AG04450 (cell line): Measurements from ENCODE around the gene KLHL7. TPM values are rescaled to one million over a fixed set of nuclear protein-coding genes. Genes with fewer than 3 reads are reported as not detected.

Source experiments
- CTCF ChIA-PET: fragments of 300-600, 350-600 bp; formaldehyde crosslinking; extraction: SDS; loops from one replicate; lab custom pipeline; 2022; ENCODE audit warnings: antibody characterized with exemption, inconsistent platforms; lab: Charles Lee
- POLR2A ChIA-PET: fragments of 350-600 bp; formaldehyde crosslinking; extraction: SDS; loops from one replicate; lab custom pipeline; 2021; ENCODE audit warnings: antibody characterized with exemption, inconsistent platforms; lab: Yijun Ruan, JAX
- DNase-seq: peaks from one replicate; pipeline ENCODE4 v3.0.0-alpha.2; 2011; ENCODE audit warnings: low read depth, low spot score
- H3K27ac ChIP-seq: one replicate; pipeline ENCODE4 v1.5.1; 2012; ENCODE audit warnings: low read depth, low read length, control low read depth
- H3K27me3 ChIP-seq: one replicate; pipeline ENCODE4 v1.6.0; 2012; ENCODE audit warnings: low read length; ENCODE audit not compliant: control insufficient read depth, insufficient read depth
- H3K4me3 ChIP-seq: 2 replicates; pipeline ENCODE4 v1.5.1; 2011; ENCODE audit warnings: mild to moderate bottlenecking, low read depth, low read length, control low read depth
- H3K9me3 ChIP-seq: 2 replicates; pipeline ENCODE4 v1.5.1; 2012; ENCODE audit warnings: low read length; ENCODE audit not compliant: control insufficient read depth, insufficient read depth
- CTCF ChIP-seq: IDR thresholded peaks from 2 replicates; pipeline ENCODE4 v1.5.1; 2011; ENCODE audit warnings: low read depth, low read length, control low read depth, inconsistent platforms
- polyA plus RNA-seq: library from polyadenylated mRNA; depleted of rRNA; stranded (reverse); fragments of >200 nt; gene quantifications from 2 replicates; pipeline ENCODE4 v1.2.3, GENCODE V29; 2011

Gene KLHL7
- polyA plus RNA-seq, 1 experiment, result 53.7 TPM

- no peak overlapping the region for H3K27ac ChIP-seq
- DNase-seq, result no peak
- TF ChIP-seq CTCF, result no peak
- POLR2A ChIA-PET, result no interaction called here
- CTCF ChIA-PET, result no interaction called here
- no peaks in the 10 kb centered on the region for H3K27me3 ChIP-seq
- H3K9me3 ChIP-seq, result peaks cover 4% of the 10 kb centered on the region; the same call in 1 of the 2 replicates
- no peak overlapping the region for H3K4me3 ChIP-seq
Measured at GRCh38 chr7:23207884-23208283, 102.3 kb downstream of the KLHL7 start.

GRCh38 chr7:23208316-23208715, 102.7 kb downstream of the KLHL7 start:
- no peak overlapping the region for H3K4me3 ChIP-seq
- H3K27ac ChIP-seq, result no peak overlapping the region
- ChIA-PET CTCF (no interaction called here), POLR2A (no interaction called here)
- no peak for TF ChIP-seq CTCF
- H3K27me3 ChIP-seq, result no peaks in the 10 kb centered on the region
- DNase-seq, result no peak
- H3K9me3 ChIP-seq, result peaks cover 4% of the 10 kb centered on the region; the same call in 1 of the 2 replicates

- Histone ChIP-seq H3K4me3 (no peak overlapping the region), H3K27ac (no peak overlapping the region), H3K9me3 (peaks cover 4% of the 10 kb centered on the region; the same call in 1 of the 2 replicates), H3K27me3 (peaks cover 2% of the 10 kb centered on the region)
- POLR2A ChIA-PET, result no interaction called here
- DNase-seq, result no peak
- no peak for TF ChIP-seq CTCF
- CTCF ChIA-PET, result interaction anchor here (0.5 kb wide), 1 partner anchor 52 kb away, joined by 3 read pairs; no protein-coding TSS in a partner anchor
Measured at GRCh38 chr7:23210506-23210905, 104.9 kb downstream of the KLHL7 start.

GRCh38 chr7:23211589-23211988, 106.0 kb downstream of the KLHL7 start:
- Histone ChIP-seq H3K9me3 (no peaks in the 10 kb centered on the region), H3K27me3 (peaks cover 2% of the 10 kb centered on the region), H3K27ac (no peak overlapping the region), H3K4me3 (no peak overlapping the region)
- ChIA-PET CTCF (interaction anchor here (0.6 kb wide), 1 partner anchor 336 kb away, joined by 3 read pairs; no protein-coding TSS in a partner anchor), POLR2A (no interaction called here)
- no peak for TF ChIP-seq CTCF
- no peak for DNase-seq

- no peak for TF ChIP-seq CTCF
- Histone ChIP-seq H3K27me3 (peaks cover 2% of the 10 kb centered on the region), H3K9me3 (no peaks in the 10 kb centered on the region), H3K4me3 (no peak overlapping the region), H3K27ac (no peak overlapping the region)
- ChIA-PET CTCF (no interaction called here), POLR2A (no interaction called here)
- DNase-seq, result no peak
Measured at GRCh38 chr7:23212395-23212794, 106.8 kb downstream of the KLHL7 start.
